Neutrophil (primary cell): ENCODE data around the gene CLCNKA.
"Not testable (repeated sequence)": the region's sequence is repeated elsewhere in the genome, so short reads cannot be mapped to it uniquely, and the experiment has no call there.

Source experiments
- H3K27ac ChIP-seq: fragments of 200-600 bp; sonication (generic); 2 replicates; pipeline ENCODE4 v1.5.1; 2016; ENCODE audit warnings: mild to moderate bottlenecking, moderate library complexity
- H3K27me3 ChIP-seq: fragments of 200-600 bp; sonication (generic); 2 replicates; pipeline ENCODE4 v1.6.0; 2016; ENCODE audit warnings: mild to moderate bottlenecking
- H3K36me3 ChIP-seq: fragments of 200-600 bp; sonication (generic); 2 replicates; pipeline ENCODE4 v1.5.1; 2017
- H3K4me1 ChIP-seq, 2 experiments: fragments of 200-600 bp in 1 of 2; sonication (generic) in 1 of 2; 1 replicate in 1 of 2; 2 replicates in 1 of 2; pipeline versions ENCODE4 v1.5.1 to v1.6.1; 2013 to 2016; ENCODE audit warnings: low read depth in 1 of 2, low read length in 1 of 2, mild to moderate bottlenecking in 1 of 2, moderate library complexity in 1 of 2; ENCODE audit not compliant: control insufficient read depth in 1 of 2, insufficient read depth in 1 of 2
- H3K4me3 ChIP-seq, 2 experiments: fragments of 200-600 bp in 1 of 2; sonication (generic) in 1 of 2; 1 replicate in 1 of 2; 2 replicates in 1 of 2; pipeline ENCODE4 v1.5.1; 2013 to 2016; ENCODE audit warnings: low read depth in 1 of 2, low read length in 1 of 2, mild to moderate bottlenecking in 1 of 2, moderate library complexity in 1 of 2
- H3K9me3 ChIP-seq: fragments of 200-600 bp; sonication (generic); 2 replicates; pipeline ENCODE4 v1.5.1; 2016
- TF ChIP-seq, protein P1 (sequence below): fragments of 200-600 bp; sonication (generic); IDR thresholded peaks from 2 replicates; pipeline ENCODE4 v1.5.1; 2016; ENCODE audit warnings: antibody characterized with exemption

Gene CLCNKA

DNA sequence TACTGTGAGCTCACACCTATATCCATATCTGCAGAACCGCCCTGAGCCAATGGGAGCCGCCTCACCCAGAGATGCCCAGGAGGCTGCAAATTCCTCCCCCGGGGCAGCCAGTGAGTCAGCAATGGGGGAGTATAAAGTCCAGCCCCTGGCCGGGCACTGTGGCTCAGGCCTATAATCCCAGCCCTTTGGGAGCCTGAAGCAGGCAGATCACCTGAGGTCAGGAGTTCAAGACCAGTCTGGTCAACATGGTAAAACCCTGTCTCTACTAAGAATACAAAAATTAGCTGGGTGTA lies 16.7 kb downstream of the CLCNKA start:
- no peaks in the 10 kb centered on the region for H3K36me3 ChIP-seq
- H3K9me3 ChIP-seq: no peaks in the 10 kb centered on the region
- H3K27ac ChIP-seq: no peak overlapping the region
- H3K27me3 ChIP-seq: no peaks in the 10 kb centered on the region
- H3K4me1 ChIP-seq: no peaks in the 10 kb centered on the region
- TF ChIP-seq, protein P1, sequence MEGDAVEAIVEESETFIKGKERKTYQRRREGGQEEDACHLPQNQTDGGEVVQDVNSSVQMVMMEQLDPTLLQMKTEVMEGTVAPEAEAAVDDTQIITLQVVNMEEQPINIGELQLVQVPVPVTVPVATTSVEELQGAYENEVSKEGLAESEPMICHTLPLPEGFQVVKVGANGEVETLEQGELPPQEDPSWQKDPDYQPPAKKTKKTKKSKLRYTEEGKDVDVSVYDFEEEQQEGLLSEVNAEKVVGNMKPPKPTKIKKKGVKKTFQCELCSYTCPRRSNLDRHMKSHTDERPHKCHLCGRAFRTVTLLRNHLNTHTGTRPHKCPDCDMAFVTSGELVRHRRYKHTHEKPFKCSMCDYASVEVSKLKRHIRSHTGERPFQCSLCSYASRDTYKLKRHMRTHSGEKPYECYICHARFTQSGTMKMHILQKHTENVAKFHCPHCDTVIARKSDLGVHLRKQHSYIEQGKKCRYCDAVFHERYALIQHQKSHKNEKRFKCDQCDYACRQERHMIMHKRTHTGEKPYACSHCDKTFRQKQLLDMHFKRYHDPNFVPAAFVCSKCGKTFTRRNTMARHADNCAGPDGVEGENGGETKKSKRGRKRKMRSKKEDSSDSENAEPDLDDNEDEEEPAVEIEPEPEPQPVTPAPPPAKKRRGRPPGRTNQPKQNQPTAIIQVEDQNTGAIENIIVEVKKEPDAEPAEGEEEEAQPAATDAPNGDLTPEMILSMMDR: no peak
- no peak overlapping the region for H3K4me3 ChIP-seq

DNA sequence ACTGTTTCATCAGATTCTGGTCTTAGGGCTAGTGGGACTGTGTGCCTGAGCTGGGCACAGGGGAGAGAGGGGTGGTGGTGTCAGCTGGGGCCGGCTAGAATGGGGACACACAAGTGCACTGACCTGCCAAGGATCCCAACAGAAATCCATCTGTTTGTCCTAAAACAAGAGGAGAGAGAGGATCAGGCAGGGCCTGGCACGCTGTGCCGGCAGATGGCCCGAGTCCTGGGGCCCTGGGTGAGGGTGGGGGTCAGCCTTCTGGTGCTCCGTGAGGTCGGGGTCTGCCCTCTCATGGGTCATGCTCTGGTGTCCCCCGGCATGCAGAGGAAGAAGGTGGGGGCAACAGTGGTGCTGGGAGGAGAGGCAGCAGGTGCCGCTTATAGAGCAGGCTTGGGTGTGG lies 18.0 kb downstream of the CLCNKA start:
- not testable (repeated sequence) for H3K36me3 ChIP-seq, H3K27me3 ChIP-seq, H3K4me1 ChIP-seq, H3K4me3 ChIP-seq, H3K9me3 ChIP-seq, H3K27ac ChIP-seq

DNA sequence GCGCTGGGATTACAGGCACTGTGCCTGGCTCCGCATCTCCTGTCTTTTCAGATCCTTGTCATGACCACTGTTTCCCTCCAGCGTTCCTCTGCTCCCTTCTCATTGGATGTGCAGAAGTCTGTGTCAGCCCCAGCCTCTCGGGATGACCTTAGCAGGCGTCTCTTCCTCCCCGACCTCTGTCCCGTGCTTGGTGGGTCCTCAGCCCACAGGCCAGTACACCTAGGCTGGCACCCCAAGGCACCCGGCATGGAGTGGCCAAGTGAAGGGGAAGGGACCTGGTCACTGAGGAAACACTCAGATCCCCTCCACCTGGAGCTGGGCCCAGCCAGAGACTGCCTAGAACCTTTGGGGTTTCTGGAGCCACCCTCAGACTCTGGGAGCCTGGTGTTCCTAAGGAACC lies 19.4 kb downstream of the CLCNKA start:
- no peak overlapping the region for H3K4me3 ChIP-seq
- H3K27me3 ChIP-seq: no peaks in the 10 kb centered on the region
- no peaks in the 10 kb centered on the region for H3K9me3 ChIP-seq
- TF ChIP-seq, protein P1: no peak
- H3K27ac ChIP-seq: no peak overlapping the region
- no peaks in the 10 kb centered on the region for H3K36me3 ChIP-seq
- no peaks in the 10 kb centered on the region for H3K4me1 ChIP-seq

DNA sequence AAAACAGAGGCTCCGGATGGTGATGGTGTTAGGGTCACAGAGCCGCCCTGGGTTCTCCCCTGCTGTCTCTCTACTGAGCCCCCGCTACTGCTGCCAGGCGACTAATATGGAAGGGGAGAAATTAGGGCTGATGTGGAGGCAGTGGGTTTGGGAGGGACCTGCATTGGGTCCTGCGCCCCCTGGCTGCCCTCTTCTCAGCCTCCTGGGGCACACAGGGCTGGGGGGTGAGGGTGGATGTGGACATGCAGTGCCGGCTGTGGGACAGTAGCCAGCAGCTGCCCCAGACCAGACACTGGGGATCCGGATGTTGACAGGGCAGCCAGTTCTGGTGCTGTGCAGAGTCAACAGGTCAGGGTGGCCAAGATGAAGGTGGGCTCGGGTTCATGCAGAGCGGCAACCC lies 20.3 kb downstream of the CLCNKA start:
- TF ChIP-seq, protein P1: no peak
- Histone ChIP-seq H3K9me3 (no peaks in the 10 kb centered on the region), H3K36me3 (no peaks in the 10 kb centered on the region), H3K27me3 (peaks cover 4% of the 10 kb centered on the region), H3K4me3 (no peak overlapping the region), H3K4me1 (no peaks in the 10 kb centered on the region), H3K27ac (no peak overlapping the region)

DNA sequence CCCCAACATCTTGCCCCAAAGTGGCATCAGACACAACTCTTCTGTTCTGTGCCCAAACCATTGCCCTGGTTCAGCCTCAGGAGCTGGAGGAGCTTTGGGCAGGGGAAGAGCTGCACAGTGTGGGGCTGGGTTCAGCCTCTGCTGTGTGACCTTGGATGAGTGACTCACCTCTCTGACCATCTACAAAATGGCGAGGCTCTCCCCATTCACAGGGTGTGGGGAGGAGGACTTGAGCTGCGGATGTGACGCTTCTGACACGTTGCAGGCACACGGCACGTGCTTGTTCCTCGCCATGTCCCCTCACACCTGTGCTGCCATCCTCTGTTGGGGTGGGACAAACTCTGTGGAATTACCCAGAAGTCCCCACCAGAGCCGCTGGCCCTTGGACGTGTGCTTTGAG lies 20.8 kb downstream of the CLCNKA start:
- not testable (repeated sequence) for H3K36me3 ChIP-seq, H3K27ac ChIP-seq, H3K9me3 ChIP-seq, H3K4me3 ChIP-seq, H3K27me3 ChIP-seq, H3K4me1 ChIP-seq

DNA sequence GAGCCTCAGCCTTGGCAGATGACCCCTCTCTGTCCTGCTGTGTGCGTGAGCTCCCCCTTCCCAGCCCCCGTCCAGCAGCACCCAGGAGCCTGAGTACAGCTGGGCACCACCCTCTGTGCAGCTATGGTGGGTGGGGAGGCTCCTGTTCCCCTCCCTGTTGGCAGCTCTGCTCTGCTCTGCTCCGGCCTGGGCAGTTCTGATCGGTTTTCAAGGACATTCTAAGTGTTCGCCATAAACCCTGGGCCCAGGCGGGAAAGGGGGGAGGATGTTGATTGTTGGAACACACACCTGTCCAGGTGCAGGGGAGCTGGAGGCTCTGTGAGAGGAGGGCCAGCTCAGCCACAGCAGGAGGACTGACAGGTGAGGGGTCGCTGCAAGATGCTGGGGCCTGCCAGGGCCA lies 21.7 kb downstream of the CLCNKA start, which contains the start of gene CLCNKB:
Gene CLCNKB, plus strand, starts transcription at position 262 of the 400 bp plus-strand sequence. CDS start 711 bp downstream, outside the sequence.
- H3K36me3 ChIP-seq: no peaks in the 10 kb centered on the region
- no peak within 1 kb of the TSS for H3K27ac ChIP-seq
- H3K4me1 ChIP-seq: peaks cover under 1% of the 10 kb centered on the region in 2 experiments
- no peaks in the 10 kb centered on the region for H3K9me3 ChIP-seq
- H3K27me3 ChIP-seq: peaks cover 17% of the 10 kb centered on the region
- TF ChIP-seq, protein P1: no peak
- no peak within 1 kb of the TSS for H3K4me3 ChIP-seq

DNA sequence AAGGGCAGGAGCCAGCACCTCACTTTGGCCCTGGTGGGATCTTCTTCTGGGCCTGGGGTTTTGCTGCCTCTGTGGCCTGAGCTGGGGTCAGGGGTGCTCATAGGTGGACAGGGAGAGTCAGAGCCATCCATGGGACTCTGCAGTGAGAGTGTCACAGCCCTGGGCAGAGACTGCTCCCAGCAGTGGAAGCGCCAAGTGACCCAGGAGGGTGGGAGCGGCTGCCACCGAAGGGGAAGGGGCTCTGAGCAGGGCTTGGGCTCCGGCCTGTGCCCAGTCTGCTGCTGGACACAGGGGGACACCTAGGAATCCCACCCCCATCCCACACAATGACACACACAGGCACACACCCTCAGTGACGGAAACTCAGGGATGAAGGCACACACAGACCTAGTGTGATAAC lies 22.1 kb downstream of the CLCNKA start:
- H3K27me3 ChIP-seq: peaks cover 22% of the 10 kb centered on the region
- no peak overlapping the region for H3K4me3 ChIP-seq
- H3K27ac ChIP-seq: no peak overlapping the region
- H3K4me1 ChIP-seq: peaks cover 3 to 5% of the 10 kb centered on the region in 2 experiments
- no peaks in the 10 kb centered on the region for H3K9me3 ChIP-seq
- H3K36me3 ChIP-seq: no peaks in the 10 kb centered on the region
- TF ChIP-seq, protein P1: no peak
